COR-L47 (cell line): ENCODE results near the gene MKKS.

Experiments
- DNase-seq: peaks from one replicate; lab custom pipeline; 2025; lab: John Stamatoyannopoulos, UW

Gene MKKS

DNA sequence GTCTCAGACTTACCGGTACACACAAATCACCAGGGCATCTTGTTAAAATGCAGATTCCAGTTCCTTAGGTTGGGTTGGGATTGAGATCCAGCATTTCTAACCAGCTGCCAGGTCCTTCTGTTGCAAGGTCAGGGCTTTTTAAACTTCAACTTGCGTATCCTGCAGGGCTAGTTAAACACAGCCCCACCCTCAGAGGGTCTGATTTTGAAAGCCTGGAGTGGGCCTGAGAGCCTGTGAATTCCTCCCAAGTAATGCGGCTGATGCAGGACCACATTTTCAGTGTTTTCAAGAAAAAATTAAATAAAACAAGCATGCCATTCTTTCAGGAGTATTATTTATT lies 65.3 kb downstream of the MKKS start:
- DNase-seq: no peak

GRCh38 chr20:10367943-10368701 lies 65.9 kb downstream of the MKKS start:
- no peak for DNase-seq

DNA sequence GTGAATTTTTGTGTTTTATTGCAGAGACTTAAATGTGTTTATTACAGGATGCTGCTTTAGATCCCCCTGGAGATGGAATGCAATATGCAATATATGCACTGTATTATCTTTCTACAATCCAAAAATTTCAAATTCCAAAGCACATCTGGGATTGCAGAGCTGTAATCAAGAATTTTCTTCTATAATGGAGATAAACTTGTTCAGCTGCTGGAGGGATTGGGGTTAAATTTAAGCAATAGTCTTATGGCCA lies 66.4 kb downstream of the MKKS start:
- no peak for DNase-seq

GRCh38 chr20:10366898-10367692 lies 66.9 kb downstream of the MKKS start:
- DNase-seq: no peak

GRCh38 chr20:10362674-10363073 lies 71.3 kb downstream of the MKKS start:
- DNase-seq: no peak

DNA sequence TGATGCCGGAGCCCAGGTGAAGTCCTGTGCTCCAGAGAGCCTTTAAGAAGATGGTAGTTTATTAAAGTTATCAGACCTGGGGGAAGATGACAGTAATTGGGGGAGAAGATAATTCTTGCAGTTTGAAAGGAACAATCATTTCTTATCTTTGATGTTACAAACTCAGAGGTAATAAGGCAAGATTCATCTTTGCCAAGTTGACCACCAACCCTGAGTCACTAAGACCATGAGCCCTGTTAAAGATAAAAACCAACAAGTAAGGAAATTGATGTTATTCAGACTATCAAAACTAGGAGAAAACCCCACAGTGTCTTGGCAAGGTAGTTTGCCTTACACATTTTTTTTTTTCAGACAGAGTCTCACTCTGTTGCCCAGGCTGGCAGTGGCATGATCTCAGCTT lies 73.1 kb downstream of the MKKS start:
- DNase-seq: no peak

- no peak for DNase-seq
These were observed 74.4 kb downstream of the MKKS start for GRCh38 chr20:10359621-10360040.

DNA sequence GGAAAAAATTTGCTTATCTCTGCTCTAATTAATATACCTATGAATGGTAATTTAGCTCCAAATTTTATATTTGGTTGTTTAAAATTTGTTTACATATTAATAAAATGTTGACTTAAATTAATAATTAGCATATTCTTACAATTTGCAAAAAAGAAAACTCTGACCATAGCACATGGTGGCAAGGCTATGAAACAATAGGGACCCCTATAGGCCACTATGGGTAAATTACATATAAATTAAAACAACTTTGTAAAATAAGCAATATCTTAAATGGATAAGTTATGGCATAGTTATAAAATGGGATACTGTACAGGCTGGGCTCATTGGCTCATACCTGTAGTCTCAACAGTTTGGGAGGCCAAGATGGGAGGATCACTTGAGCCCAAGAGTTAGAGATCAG lies 76.0 kb downstream of the MKKS start:
- DNase-seq: no peak

- no peak for DNase-seq
These were observed 76.8 kb downstream of the MKKS start for GRCh38 chr20:10357061-10357708.

GRCh38 chr20:10356628-10357027 lies 77.4 kb downstream of the MKKS start:
- DNase-seq: no peak

DNA sequence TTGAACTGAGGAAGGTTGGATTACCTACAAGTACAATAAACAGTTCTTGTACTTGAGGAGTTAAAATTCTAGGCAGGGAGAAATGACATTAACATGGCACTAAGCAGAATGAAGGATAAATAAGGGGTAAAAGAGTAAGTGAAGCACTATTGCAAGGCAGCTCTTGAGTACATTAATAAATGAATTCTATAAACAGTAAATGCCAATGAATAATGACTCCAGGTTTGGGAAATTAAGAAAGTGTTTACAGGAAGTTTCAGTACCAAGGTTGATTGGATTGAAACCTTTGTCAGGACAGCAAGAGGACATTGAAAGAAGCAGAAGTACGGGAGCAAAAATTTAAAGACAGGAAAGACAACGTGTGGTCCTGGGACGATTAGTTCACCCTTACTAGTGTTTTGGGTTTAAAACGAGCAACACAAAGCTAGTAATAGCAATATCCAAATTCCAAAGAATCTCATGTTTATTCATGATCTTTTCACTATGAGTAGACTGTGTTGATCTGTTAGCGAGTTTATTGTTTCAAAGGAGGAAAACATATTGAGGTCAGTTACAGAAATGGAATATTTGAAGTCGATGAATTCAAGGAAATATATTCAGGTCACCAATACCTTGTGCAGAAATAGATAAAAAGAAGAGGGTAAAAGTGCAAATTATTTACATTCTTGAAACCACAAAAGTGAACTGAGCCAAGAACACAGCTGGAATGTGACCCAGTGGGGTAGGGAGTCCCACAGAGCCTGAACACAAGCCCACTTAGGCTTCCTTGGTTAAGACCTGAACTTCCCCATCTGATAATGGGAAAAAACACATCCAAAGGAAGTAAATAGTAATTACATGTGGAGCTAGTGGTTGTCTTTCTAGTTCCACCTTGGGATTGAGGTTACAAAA lies 80.8 kb downstream of the MKKS start:
- DNase-seq: no peak
